DOHH2 (cell line): ENCODE measurements around the gene ARL15.

Experiments
- H3F3A ChIP-seq: fragments of 200-600 bp; sonication (generic), shearing (Covaris generic); 2 replicates; pipeline ENCODE4 v1.6.0; 2016; ENCODE audit warnings: antibody characterized with exemption, mild to moderate bottlenecking; ENCODE audit not compliant: control insufficient read depth, insufficient read depth
- H3K27ac ChIP-seq: fragments of 200-600 bp; sonication (generic); 2 replicates; pipeline ENCODE4 v1.5.1; 2014; ENCODE audit warnings: low read depth, mild to moderate bottlenecking, low read length, moderate library complexity
- H3K27me3 ChIP-seq: fragments of 200-600 bp; sonication (generic); 2 replicates; pipeline ENCODE4 v1.6.1; 2014; ENCODE audit warnings: mild to moderate bottlenecking, low read length, mixed read lengths; ENCODE audit not compliant: control insufficient read depth
- H3K36me3 ChIP-seq: fragments of 200-600 bp; sonication (generic); 2 replicates; pipeline ENCODE4 v1.6.1; 2014; ENCODE audit warnings: mild to moderate bottlenecking, low read length, moderate library complexity, mixed read lengths; ENCODE audit not compliant: control insufficient read depth
- H3K4me1 ChIP-seq: fragments of 200-600 bp; sonication (generic); 2 replicates; pipeline ENCODE4 v1.6.1; 2014; ENCODE audit warnings: mild to moderate bottlenecking, low read length, mixed read lengths; ENCODE audit not compliant: control insufficient read depth
- H3K4me2 ChIP-seq: fragments of 200-600 bp; sonication (generic); 2 replicates; pipeline ENCODE4 v1.6.0; 2014; ENCODE audit warnings: mild to moderate bottlenecking, low read length, moderate library complexity
- H3K4me3 ChIP-seq: fragments of 200-600 bp; sonication (generic); 2 replicates; pipeline ENCODE4 v1.5.1; 2014; ENCODE audit warnings: mild to moderate bottlenecking, low read length, mixed read lengths
- H3K79me2 ChIP-seq: fragments of 200-600 bp; sonication (generic); 2 replicates; pipeline ENCODE4 v1.6.1; 2014; ENCODE audit warnings: mild to moderate bottlenecking, low read length, mixed read lengths; ENCODE audit not compliant: control insufficient read depth
- H3K9me2 ChIP-seq: fragments of 200-600 bp; sonication (generic); replicated peaks from 2 replicates; pipeline ENCODE4 v1.6.1; 2014; ENCODE audit warnings: mild to moderate bottlenecking, low read length, mixed read lengths; ENCODE audit not compliant: control insufficient read depth
- H3K9me3 ChIP-seq: fragments of 200-600 bp; sonication (generic); 2 replicates; pipeline ENCODE4 v1.6.1; 2014; ENCODE audit warnings: antibody characterized with exemption, low read length, mixed read lengths; ENCODE audit not compliant: control insufficient read depth, insufficient read depth
- H4K20me1 ChIP-seq: fragments of 200-600 bp; sonication (generic); 2 replicates; pipeline ENCODE4 v1.6.0; 2014; ENCODE audit warnings: low read depth, mild to moderate bottlenecking, antibody characterized with exemption, low read length, moderate library complexity; ENCODE audit not compliant: control insufficient read depth, insufficient read depth
- CTCF ChIP-seq: fragments of 200-600 bp; sonication (generic); IDR thresholded peaks from one replicate; pipeline ENCODE4 v1.5.1; 2014; ENCODE audit warnings: antibody characterized with exemption, mild to moderate bottlenecking, low read depth, low read length; ENCODE audit not compliant: poor library complexity, severe bottlenecking
- EZH2phosphoT487 ChIP-seq: fragments of 200-600 bp; sonication (generic); IDR thresholded peaks from 2 replicates; pipeline ENCODE4 v1.6.1; 2017; ENCODE audit warnings: borderline replicate concordance, mild to moderate bottlenecking, antibody characterized with exemption, low read length, moderate library complexity, mixed read lengths

ARL15 gene

GRCh38 chr5:54284586-54284985, 25.8 kb downstream of the ARL15 start:
- H3K4me2 ChIP-seq, result no peak overlapping the region
- no peak overlapping the region for H3K4me3 ChIP-seq
- H3K27ac ChIP-seq, result no peak overlapping the region
- H3K4me1 ChIP-seq, result 0 out of 2 replicates have a peak, but pooled peaks cover 4% of the 10 kb centered on the region
- no peaks in the 10 kb centered on the region for H3K9me3 ChIP-seq
- TF ChIP-seq CTCF, result no peak
- TF ChIP-seq EZH2phosphoT487, result no peak
- H4K20me1 ChIP-seq, result no peaks in the 10 kb centered on the region
- H3F3A ChIP-seq, result no peaks in the 10 kb centered on the region
- no peaks in the 10 kb centered on the region for H3K36me3 ChIP-seq
- H3K27me3 ChIP-seq, result no peaks in the 10 kb centered on the region
- H3K79me2 ChIP-seq, result 0 out of 2 replicates have a peak, but pooled peaks cover 4% of the 10 kb centered on the region
- no peaks in the 10 kb centered on the region for H3K9me2 ChIP-seq

DNA sequence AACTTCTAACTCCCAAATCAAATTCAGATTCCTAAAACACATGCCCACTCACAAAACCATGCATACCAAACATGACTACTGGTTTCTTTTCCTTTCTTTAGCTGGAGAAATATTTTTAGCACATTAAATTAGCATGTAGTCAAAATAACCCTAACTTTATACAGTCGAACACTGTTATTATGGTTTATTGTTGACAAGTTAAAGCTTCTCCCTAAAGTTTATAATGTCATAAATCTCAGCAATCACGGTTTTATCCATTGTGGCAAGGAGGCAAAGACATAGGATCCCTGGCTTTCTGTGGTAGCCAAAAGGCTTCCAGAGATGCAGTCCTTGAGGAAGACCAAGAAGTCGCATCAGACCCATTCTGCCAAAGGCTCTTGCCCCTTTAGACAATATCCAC, 27.5 kb downstream of the ARL15 start:
- no peak overlapping the region for H3K4me2 ChIP-seq
- H3K4me3 ChIP-seq, result no peak overlapping the region
- H3K27me3 ChIP-seq, result no peaks in the 10 kb centered on the region
- H3K36me3 ChIP-seq, result no peaks in the 10 kb centered on the region
- no peaks in the 10 kb centered on the region for H3K9me2 ChIP-seq
- TF ChIP-seq CTCF, result no peak
- TF ChIP-seq EZH2phosphoT487, result no peak
- H3K4me1 ChIP-seq, result no peaks in the 10 kb centered on the region
- H3K27ac ChIP-seq, result no peak overlapping the region
- H3F3A ChIP-seq, result no peaks in the 10 kb centered on the region
- H4K20me1 ChIP-seq, result no peaks in the 10 kb centered on the region
- no peaks in the 10 kb centered on the region for H3K79me2 ChIP-seq
- no peaks in the 10 kb centered on the region for H3K9me3 ChIP-seq

DNA sequence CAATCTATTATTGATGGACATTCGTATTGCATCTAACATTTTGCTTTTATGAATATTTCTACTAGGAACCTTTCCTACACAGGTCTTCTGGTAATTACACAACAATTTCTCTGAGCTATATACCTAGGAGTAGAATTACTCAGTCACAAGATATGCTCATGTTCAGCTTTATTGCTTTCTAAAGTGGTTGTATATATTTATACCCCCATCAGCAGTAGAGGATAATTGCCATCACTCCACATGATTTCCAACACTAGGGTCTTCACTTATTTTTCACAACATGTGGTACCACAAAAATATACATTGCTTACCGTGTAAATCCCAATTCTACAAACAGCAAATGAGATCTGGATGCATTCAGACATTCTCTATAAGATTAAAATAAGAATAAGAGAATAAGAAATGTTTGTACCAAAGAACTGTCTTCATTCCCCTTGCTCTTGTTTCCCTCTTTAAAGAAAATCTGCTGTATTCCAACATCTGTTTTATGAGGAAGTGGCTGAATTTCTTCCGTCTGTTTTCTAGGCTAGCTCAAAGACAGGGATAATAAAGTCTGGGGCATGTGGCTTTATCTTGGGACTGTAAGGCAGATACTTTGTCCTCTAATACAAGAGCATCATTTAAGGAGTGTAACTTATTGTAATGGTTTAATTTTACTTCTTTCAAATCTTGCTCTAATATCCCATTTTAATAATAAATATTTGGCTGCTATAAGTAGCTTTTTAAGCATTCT, 28.2 kb downstream of the ARL15 start:
- H3K36me3 ChIP-seq, result no peaks in the 10 kb centered on the region
- H3K27me3 ChIP-seq, result no peaks in the 10 kb centered on the region
- no peak overlapping the region for H3K4me2 ChIP-seq
- no peaks in the 10 kb centered on the region for H4K20me1 ChIP-seq
- no peak overlapping the region for H3K27ac ChIP-seq
- TF ChIP-seq EZH2phosphoT487, result no peak
- no peak for TF ChIP-seq CTCF
- no peak overlapping the region for H3K4me3 ChIP-seq
- H3F3A ChIP-seq, result no peaks in the 10 kb centered on the region
- H3K9me3 ChIP-seq, result no peaks in the 10 kb centered on the region
- H3K9me2 ChIP-seq, result no peaks in the 10 kb centered on the region
- H3K79me2 ChIP-seq, result no peaks in the 10 kb centered on the region
- H3K4me1 ChIP-seq, result no peaks in the 10 kb centered on the region
